ENCODE measurements around the gene MAP2.

The MAP2 gene

DNA sequence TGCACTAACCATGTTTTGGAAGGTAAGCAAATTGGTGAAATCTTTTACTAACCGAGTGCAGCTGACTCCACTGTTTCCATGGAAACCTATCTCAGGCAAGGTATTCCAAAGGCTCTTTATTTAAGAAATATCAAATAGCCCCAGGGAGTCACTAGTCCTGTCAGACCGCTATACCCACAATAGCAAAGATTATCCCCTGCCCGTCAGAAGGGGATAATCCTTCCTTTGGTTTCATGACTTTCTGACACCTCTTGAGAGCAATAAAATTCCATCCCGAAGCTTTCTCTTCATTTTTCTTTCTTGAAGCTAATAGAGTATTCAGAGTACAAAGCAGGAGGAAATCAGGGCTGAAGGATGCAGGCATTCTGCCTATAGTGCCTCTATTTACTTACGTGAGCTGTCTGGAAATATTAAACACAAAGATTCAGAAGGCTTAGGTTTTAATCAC is 34.7 kb upstream of the MAP2 start:
- Histone ChIP-seq H4K20me1 (ENCODE audit: insufficient read depth) (no peaks in the 10 kb centered on the region), H3K4me3 (IDR thresholded peaks at IDR 0.05; ENCODE audit: insufficient read depth, low read depth, low read length) (no peak overlapping the region), H3K4me2 (no peak overlapping the region), H3K79me2 (ENCODE audit: insufficient read depth, low read depth) (no peaks in the 10 kb centered on the region), H3K27me3 (ENCODE audit: insufficient read depth, low read depth) (no peaks in the 10 kb centered on the region), H3K27ac (no peak overlapping the region), H3K9ac (no peak overlapping the region), H3K36me3 (ENCODE audit: insufficient read depth) (no peaks in the 10 kb centered on the region), H2AFZ (ENCODE audit: low read depth) (no peak overlapping the region), H3K4me1 (ENCODE audit: low read depth, poor library complexity, severe bottlenecking) (no peaks in the 10 kb centered on the region)
- TF ChIP-seq, protein P1, sequence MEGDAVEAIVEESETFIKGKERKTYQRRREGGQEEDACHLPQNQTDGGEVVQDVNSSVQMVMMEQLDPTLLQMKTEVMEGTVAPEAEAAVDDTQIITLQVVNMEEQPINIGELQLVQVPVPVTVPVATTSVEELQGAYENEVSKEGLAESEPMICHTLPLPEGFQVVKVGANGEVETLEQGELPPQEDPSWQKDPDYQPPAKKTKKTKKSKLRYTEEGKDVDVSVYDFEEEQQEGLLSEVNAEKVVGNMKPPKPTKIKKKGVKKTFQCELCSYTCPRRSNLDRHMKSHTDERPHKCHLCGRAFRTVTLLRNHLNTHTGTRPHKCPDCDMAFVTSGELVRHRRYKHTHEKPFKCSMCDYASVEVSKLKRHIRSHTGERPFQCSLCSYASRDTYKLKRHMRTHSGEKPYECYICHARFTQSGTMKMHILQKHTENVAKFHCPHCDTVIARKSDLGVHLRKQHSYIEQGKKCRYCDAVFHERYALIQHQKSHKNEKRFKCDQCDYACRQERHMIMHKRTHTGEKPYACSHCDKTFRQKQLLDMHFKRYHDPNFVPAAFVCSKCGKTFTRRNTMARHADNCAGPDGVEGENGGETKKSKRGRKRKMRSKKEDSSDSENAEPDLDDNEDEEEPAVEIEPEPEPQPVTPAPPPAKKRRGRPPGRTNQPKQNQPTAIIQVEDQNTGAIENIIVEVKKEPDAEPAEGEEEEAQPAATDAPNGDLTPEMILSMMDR (conservative IDR thresholded peaks at IDR 0.05; ENCODE audit: low read depth, low read length), result no peak

DNA sequence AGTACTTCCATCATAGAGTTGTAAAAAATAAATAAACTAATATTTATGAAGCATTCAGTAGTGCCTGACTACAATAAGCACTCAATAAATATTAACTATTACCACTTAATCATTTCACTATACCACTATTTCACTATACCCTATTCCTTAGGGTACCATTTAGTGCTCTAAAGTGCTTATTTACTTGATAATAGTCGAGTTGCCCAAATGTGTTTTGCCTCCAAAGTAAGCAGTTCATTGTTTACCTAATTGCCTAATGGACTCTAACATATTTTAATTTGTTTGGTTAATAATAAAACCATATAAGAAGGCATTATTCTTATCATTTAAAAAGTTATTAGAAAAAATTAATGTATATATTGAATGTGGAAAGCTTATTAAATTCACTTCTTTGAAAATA is 33.0 kb upstream of the MAP2 start:
- Histone ChIP-seq H3K9ac (no peak overlapping the region), H3K27ac (no peak overlapping the region), H3K4me1 (ENCODE audit: low read depth, poor library complexity, severe bottlenecking) (no peaks in the 10 kb centered on the region), H2AFZ (ENCODE audit: low read depth) (no peak overlapping the region), H3K36me3 (ENCODE audit: insufficient read depth) (no peaks in the 10 kb centered on the region), H3K27me3 (ENCODE audit: insufficient read depth, low read depth) (no peaks in the 10 kb centered on the region), H3K4me2 (no peak overlapping the region), H3K79me2 (ENCODE audit: insufficient read depth, low read depth) (no peaks in the 10 kb centered on the region), H3K4me3 (IDR thresholded peaks at IDR 0.05; ENCODE audit: insufficient read depth, low read depth, low read length) (no peak overlapping the region), H4K20me1 (ENCODE audit: insufficient read depth) (no peaks in the 10 kb centered on the region)
- TF ChIP-seq, protein P1 (conservative IDR thresholded peaks at IDR 0.05; ENCODE audit: low read depth, low read length), result no peak

DNA sequence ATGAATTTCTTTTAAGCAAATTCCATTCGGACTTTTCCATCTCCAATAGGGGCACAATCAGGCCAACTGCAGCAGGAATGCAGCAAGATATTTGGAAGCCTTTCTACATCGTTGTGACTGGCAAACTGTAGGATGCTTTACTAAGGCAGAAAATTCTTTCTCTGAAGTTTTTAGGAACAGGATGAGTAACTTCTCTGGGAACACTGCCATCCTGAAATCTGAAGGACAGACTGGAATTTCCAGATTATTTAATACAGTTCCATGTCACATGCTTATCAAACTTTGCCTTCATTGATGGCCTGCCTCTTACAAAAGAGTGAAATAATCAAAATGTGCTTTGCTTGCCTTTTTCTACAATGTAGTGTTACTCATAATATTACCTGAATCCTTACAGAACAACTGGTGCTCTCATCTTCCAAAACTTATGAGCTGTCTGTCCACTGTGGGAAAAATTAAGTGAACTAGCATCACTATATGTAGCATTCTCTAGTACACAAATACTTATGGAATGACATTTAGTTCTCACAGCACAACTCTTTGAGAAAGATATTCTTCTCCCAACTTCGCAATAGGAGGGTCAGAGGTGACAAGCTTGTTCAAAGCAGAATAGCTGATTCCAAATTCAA is 32.0 kb upstream of the MAP2 start:
- H3K9ac ChIP-seq, result no peak overlapping the region
- H3K27ac ChIP-seq, result no peak overlapping the region
- no peak overlapping the region for H3K4me3 ChIP-seq (IDR thresholded peaks at IDR 0.05; ENCODE audit: insufficient read depth, low read depth, low read length)
- H2AFZ ChIP-seq (ENCODE audit: low read depth), result no peak overlapping the region
- no peaks in the 10 kb centered on the region for H3K4me1 ChIP-seq (ENCODE audit: low read depth, poor library complexity, severe bottlenecking)
- no peaks in the 10 kb centered on the region for H3K27me3 ChIP-seq (ENCODE audit: insufficient read depth, low read depth)
- H4K20me1 ChIP-seq (ENCODE audit: insufficient read depth), result no peaks in the 10 kb centered on the region
- H3K79me2 ChIP-seq (ENCODE audit: insufficient read depth, low read depth), result no peaks in the 10 kb centered on the region
- TF ChIP-seq, protein P1 (conservative IDR thresholded peaks at IDR 0.05; ENCODE audit: low read depth, low read length), result no peak
- H3K4me2 ChIP-seq, result no peak overlapping the region
- no peaks in the 10 kb centered on the region for H3K36me3 ChIP-seq (ENCODE audit: insufficient read depth)

DNA sequence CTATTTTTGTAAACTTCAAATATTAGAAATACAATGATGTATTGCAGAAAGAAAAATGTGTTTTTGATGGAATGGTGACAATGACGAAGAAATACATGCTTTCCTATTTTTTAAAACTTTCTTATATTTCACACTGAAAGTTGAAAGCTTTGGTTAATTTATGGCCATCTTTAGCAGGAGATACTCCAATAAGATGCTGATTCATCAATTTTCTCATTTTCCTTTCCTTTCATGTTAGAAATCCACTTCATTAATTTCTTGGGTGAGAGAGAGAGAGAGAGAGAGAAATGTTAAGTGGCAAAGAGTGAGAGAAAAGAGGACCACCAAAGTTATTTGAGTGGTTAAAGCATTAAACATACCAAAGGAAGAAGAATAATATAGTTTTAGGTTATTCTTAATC is 28.6 kb upstream of the MAP2 start:
- no peaks in the 10 kb centered on the region for H3K27me3 ChIP-seq (ENCODE audit: insufficient read depth, low read depth)
- no peak overlapping the region for H2AFZ ChIP-seq (ENCODE audit: low read depth)
- no peaks in the 10 kb centered on the region for H3K79me2 ChIP-seq (ENCODE audit: insufficient read depth, low read depth)
- H4K20me1 ChIP-seq (ENCODE audit: insufficient read depth), result no peaks in the 10 kb centered on the region
- no peak overlapping the region for H3K4me2 ChIP-seq
- TF ChIP-seq, protein P1 (conservative IDR thresholded peaks at IDR 0.05; ENCODE audit: low read depth, low read length), result no peak
- H3K4me1 ChIP-seq (ENCODE audit: low read depth, poor library complexity, severe bottlenecking), result no peaks in the 10 kb centered on the region
- no peaks in the 10 kb centered on the region for H3K36me3 ChIP-seq (ENCODE audit: insufficient read depth)
- H3K4me3 ChIP-seq (IDR thresholded peaks at IDR 0.05; ENCODE audit: insufficient read depth, low read depth, low read length), result no peak overlapping the region
- no peak overlapping the region for H3K9ac ChIP-seq
- H3K27ac ChIP-seq, result no peak overlapping the region

Measured in KMS-11 (cell line).